SK-N-MC (cell line): ENCODE measurements around the gene LAMC2.

ENCODE experiments used
- EZH2 ChIP-seq: fragments of 200-600 bp; sonication (generic); IDR thresholded peaks from one replicate; pipeline ENCODE4 v1.6.1; 2017; ENCODE audit warnings: antibody characterized with exemption
- FOXP2 ChIP-seq: optimal IDR thresholded peaks from 2 replicates; pipeline ENCODE3; 2011; ENCODE audit warnings: mild to moderate bottlenecking, moderate library complexity; ENCODE audit not compliant: insufficient read depth; ENCODE audit errors: extremely low read length, control extremely low read depth

- TF ChIP-seq EZH2 (no peak), FOXP2 (no peak)
These were observed 105.9 kb downstream of the LAMC2 start for GRCh38 chr1:183291802-183292514.
